Calu3 (cell line): ENCODE measurements around the gene HGFAC. TPM values are rescaled to one million over a fixed set of nuclear protein-coding genes. Genes with fewer than 3 reads are reported as not detected.
A peak's percentile ranks its signal among the peaks of the same experiment; 100 is the strongest.

ENCODE experiments used
- BruUV-seq: library from RNA; stranded (reverse); fragments of 400-500 nt; replicated peaks from 2 replicates; lab custom pipeline; 2021; lab: Mats Ljungman, UMichigan
- CTCF ChIA-PET: fragments of 300-600 bp; sonication (Branson Sonifier 250); formaldehyde crosslinking; loops from one replicate; lab custom pipeline; 2022; ENCODE audit warnings: antibody characterized with exemption; lab: Charles Lee
- DNase-seq: peaks from one replicate; pipeline ENCODE4 v3.0.0; 2022
- H3K27ac Mint-ChIP-seq: one replicate; pipeline ENCODE4 v1.8.0; 2022; ENCODE audit warnings: mixed read lengths; ENCODE audit not compliant: unreplicated experiment
- H3K27me3 Mint-ChIP-seq: one replicate; pipeline ENCODE4 v1.8.0; 2022; ENCODE audit warnings: mixed read lengths; ENCODE audit not compliant: unreplicated experiment
- H3K36me3 Mint-ChIP-seq: one replicate; pipeline ENCODE4 v1.8.0; 2022; ENCODE audit warnings: mild to moderate bottlenecking, moderate library complexity, mixed read lengths; ENCODE audit not compliant: insufficient read depth, unreplicated experiment
- H3K4me1 Mint-ChIP-seq: one replicate; pipeline ENCODE4 v1.8.0; 2022; ENCODE audit warnings: mild to moderate bottlenecking, low read depth, mixed read lengths; ENCODE audit not compliant: unreplicated experiment
- H3K4me3 Mint-ChIP-seq: one replicate; pipeline ENCODE4 v1.8.0; 2022; ENCODE audit warnings: mild to moderate bottlenecking, low read depth, moderate library complexity, mixed read lengths; ENCODE audit not compliant: unreplicated experiment
- H3K9me3 Mint-ChIP-seq: one replicate; pipeline ENCODE4 v1.8.0; 2022; ENCODE audit warnings: low read depth, mixed read lengths; ENCODE audit not compliant: unreplicated experiment
- CTCF ChIP-seq: fragments of 200-600 bp; IDR thresholded peaks from one replicate; pipeline ENCODE4 v1.8.0; 2022; ENCODE audit warnings: antibody characterized with exemption; ENCODE audit not compliant: unreplicated experiment
- intact Hi-C: fragments of 100-400 bp; cut with micrococcal nuclease; formaldehyde crosslinking; loops from one replicate; pipeline ENCODE4 v1.10.0; 2022; ENCODE audit not compliant: unreplicated experiment
- total RNA-seq: library from RNA; stranded (reverse); gene quantifications from 2 replicates; pipeline ENCODE4 v1.2.3, GENCODE V29; 2022

Gene HGFAC
- total RNA-seq, 1 experiment from 2014 or later = not detected

- H3K4me3 Mint-ChIP-seq = peak overlapping the region; percentile 8
- intact Hi-C loops = no loop called here
- no peak for TF ChIP-seq CTCF
- no peaks in the 10 kb centered on the region for H3K27me3 Mint-ChIP-seq
- no TSS peak for BruUV-seq
- H3K27ac Mint-ChIP-seq = no peak overlapping the region
- H3K4me1 Mint-ChIP-seq = peaks cover 9% of the 10 kb centered on the region
- DNase-seq = no peak
- no peaks in the 10 kb centered on the region for H3K36me3 Mint-ChIP-seq
- no peaks in the 10 kb centered on the region for H3K9me3 Mint-ChIP-seq
- CTCF ChIA-PET = interaction anchor here (1.4 kb wide), 1 partner anchor 11 kb away, joined by 5 read pairs; no protein-coding TSS in a partner anchor
These were observed 27.8 kb downstream of the HGFAC start for GRCh38 chr4:3469386-3470243.

DNA sequence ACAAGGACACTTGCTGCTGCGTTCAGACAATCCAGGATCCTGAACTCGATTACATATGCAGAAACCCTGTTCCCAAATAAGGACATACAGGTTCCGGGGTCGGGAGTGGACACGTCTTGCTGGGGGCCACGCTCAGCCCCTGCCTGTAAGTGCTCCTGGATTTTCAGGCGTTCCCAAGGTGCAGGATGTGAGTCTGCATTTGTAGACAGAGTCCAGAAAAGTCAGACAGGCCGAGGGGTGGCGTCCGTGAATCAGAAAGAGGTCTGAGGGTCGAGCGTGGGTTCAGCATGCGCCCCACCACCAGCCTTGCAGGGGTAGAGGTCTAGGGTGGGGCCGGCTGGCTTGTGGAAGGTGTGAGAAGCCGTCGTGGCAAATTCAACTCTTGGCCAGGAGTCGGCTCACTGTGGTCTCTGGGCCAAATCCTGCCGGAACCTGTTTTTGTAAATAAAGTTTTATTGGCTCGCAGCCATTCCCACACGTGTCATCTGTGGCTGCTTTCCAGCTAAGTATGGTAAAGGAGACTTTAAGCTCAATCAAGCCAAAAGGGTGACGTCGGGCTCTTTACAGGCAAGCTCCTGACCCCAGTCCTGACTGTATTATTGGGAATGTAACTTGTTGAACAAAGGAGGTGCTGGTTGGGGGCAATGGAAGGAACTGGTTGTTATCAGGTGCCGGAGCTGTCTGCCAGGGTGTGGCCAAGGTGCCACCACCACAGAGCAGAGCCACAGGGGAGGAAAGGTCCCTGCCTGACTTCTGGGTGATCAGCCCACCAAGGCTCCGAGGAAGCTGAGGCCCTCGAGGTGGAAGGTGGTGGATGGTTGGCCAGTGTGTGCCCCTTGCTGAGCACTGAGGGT is 28.7 kb downstream of the HGFAC start:
- Mint-ChIP-seq H3K9me3 (no peaks in the 10 kb centered on the region), H3K36me3 (no peaks in the 10 kb centered on the region), H3K27me3 (no peaks in the 10 kb centered on the region), H3K4me3 (peak overlapping the region; percentile 8), H3K27ac (no peak overlapping the region), H3K4me1 (peaks cover 9% of the 10 kb centered on the region)
- peak; percentile 28 for DNase-seq
- CTCF ChIA-PET = interaction anchor here (1.4 kb wide), 1 partner anchor 10 kb away, joined by 5 read pairs; no protein-coding TSS in a partner anchor
- intact Hi-C loops = no loop called here
- TF ChIP-seq CTCF = no peak
- no TSS peak for BruUV-seq

- DNase-seq = no peak
- no TSS peak for BruUV-seq
- intact Hi-C loops = no loop called here
- H3K27me3 Mint-ChIP-seq = no peaks in the 10 kb centered on the region
- H3K27ac Mint-ChIP-seq = no peak overlapping the region
- H3K36me3 Mint-ChIP-seq = no peaks in the 10 kb centered on the region
- H3K9me3 Mint-ChIP-seq = no peaks in the 10 kb centered on the region
- no peak overlapping the region for H3K4me3 Mint-ChIP-seq
- peaks cover 9% of the 10 kb centered on the region for H3K4me1 Mint-ChIP-seq
- CTCF ChIA-PET = no interaction called here
- TF ChIP-seq CTCF = no peak
These were observed 29.5 kb downstream of the HGFAC start for GRCh38 chr4:3471098-3471760.

DNA sequence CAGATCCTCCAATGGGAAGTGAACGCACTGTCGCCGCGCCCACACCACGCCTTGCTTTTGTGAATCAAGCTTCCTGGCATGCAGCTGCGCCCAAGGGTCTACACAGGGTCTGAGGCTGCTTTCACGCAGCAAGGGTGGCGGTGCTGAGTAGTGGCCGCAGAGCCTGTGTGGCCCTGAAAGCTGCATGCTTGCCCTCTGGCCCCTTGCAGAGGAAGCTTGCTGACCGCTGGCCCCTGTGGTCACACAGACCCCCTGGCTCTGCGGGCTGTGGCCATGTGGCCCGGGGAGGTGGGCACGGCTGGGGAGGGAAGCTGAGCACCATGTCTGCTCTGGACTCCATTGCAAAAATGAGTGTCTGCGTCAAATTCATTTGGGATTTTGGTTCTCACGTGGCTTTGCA is 30.1 kb downstream of the HGFAC start:
- Mint-ChIP-seq H3K27me3 (no peaks in the 10 kb centered on the region), H3K9me3 (no peaks in the 10 kb centered on the region), H3K4me3 (no peak overlapping the region), H3K27ac (no peak overlapping the region), H3K4me1 (peaks cover 9% of the 10 kb centered on the region), H3K36me3 (peaks cover 5% of the 10 kb centered on the region)
- no TSS peak for BruUV-seq
- intact Hi-C loops = no loop called here
- CTCF ChIA-PET = interaction anchor here (0.6 kb wide), 1 partner anchor 403 kb away, joined by 3 read pairs; no protein-coding TSS in a partner anchor
- no peak for DNase-seq
- no peak for TF ChIP-seq CTCF
